Spleen (tissue), 11 donors: ENCODE results near the gene PIK3CB. TPM values are rescaled to one million over a fixed set of nuclear protein-coding genes. Genes with fewer than 3 reads are reported as not detected.
"Not testable (repeated sequence)": the region's sequence is repeated elsewhere in the genome, so short reads cannot be mapped to it uniquely, and the experiment has no call there.

ENCODE experiments used
- DNase-seq: peaks from one replicate; pipeline ENCODE4 v3.0.0-alpha.2; 2020
- H3K27ac ChIP-seq, 8 donors: fragments of 200-600 bp; sonication (generic) in 7 of 8; 1 replicate in 4 of 8; 2 replicates in 4 of 8; pipeline versions ENCODE4 v1.5.0 to v1.8.0; 2016 to 2021; ENCODE audit warnings: inconsistent platforms in 4 of 8, mild to moderate bottlenecking in 4 of 8, moderate library complexity in 1 of 8
- H3K27me3 ChIP-seq, 7 donors: fragments of 200-600 bp; sonication (generic) in 6 of 7; replicated peaks in 1 of 7; 1 replicate in 4 of 7; 2 replicates in 3 of 7; pipeline versions ENCODE4 v1.5.0 to v1.8.0; 2016 to 2021; ENCODE audit warnings: inconsistent platforms in 3 of 7, mild to moderate bottlenecking in 1 of 7
- H3K36me3 ChIP-seq, 6 donors: fragments of 200-600 bp; sonication (generic) in 5 of 6; 1 replicate in 4 of 6; 2 replicates in 2 of 6; pipeline versions ENCODE4 v1.5.0 to v1.8.0; 2016 to 2021; ENCODE audit warnings: inconsistent platforms in 2 of 6
- H3K4me1 ChIP-seq, 6 donors: fragments of 200-600 bp; sonication (generic) in 5 of 6; 1 replicate in 3 of 6; 2 replicates in 3 of 6; pipeline versions ENCODE4 v1.5.0 to v1.8.0; 2016 to 2021; ENCODE audit warnings: inconsistent platforms in 3 of 6
- H3K4me3 ChIP-seq, 8 donors: fragments of 200-600 bp; sonication (generic) in 7 of 8; 1 replicate in 4 of 8; 2 replicates in 4 of 8; pipeline versions ENCODE4 v1.5.0 to v1.8.0; 2016 to 2021; ENCODE audit warnings: inconsistent platforms in 4 of 8, mild to moderate bottlenecking in 4 of 8, moderate library complexity in 2 of 8
- H3K9me3 ChIP-seq, 8 donors: fragments of 200-600 bp; sonication (generic) in 7 of 8; 1 replicate in 4 of 8; 2 replicates in 4 of 8; pipeline versions ENCODE4 v1.5.0 to v1.8.0; 2016 to 2021; ENCODE audit warnings: inconsistent platforms in 4 of 8
- CTCF ChIP-seq, 11 experiments: fragments of 200-600 bp in 7 of 11; fragments of 450-650 bp in 4 of 11; sonication (generic) in 4 of 11; IDR thresholded peaks in 8 of 11; conservative IDR thresholded peaks in 3 of 11; 1 replicate in 7 of 11; 2 replicates in 4 of 11; pipeline versions ENCODE4 v1.4.0 to v1.8.0; 2016 to 2021; ENCODE audit warnings: antibody characterized with exemption in 11 of 11, inconsistent platforms in 4 of 11, mild to moderate bottlenecking in 1 of 11
- POLR2A ChIP-seq, 3 donors: fragments of 450-650 bp; IDR thresholded peaks; one replicate each; pipeline ENCODE4 v1.5.1; 2017; ENCODE audit warnings: antibody characterized with exemption in 3 of 3, mild to moderate bottlenecking in 1 of 3
- POLR2AphosphoS5 ChIP-seq, 3 donors: sonication (generic); formaldehyde crosslinking; IDR thresholded peaks; one replicate each; pipeline ENCODE4 v1.5.1; 2017; ENCODE audit warnings: antibody characterized with exemption in 3 of 3
- WGBS, 5 donors: extraction: QIAGEN DNeasy Blood & Tissue Kit in 3 of 5; methylation state at CpG; one replicate each; pipeline versions ENCODE4 v1.1.5 to v1.1.7; 2013 to 2018; 5-methylcytosine and 5-hydroxymethylcytosine counted together
- intact Hi-C: fragments of 100-400 bp; cut with DNase I; formaldehyde crosslinking; loops from one replicate; pipeline ENCODE4 v1.15.0; 2023; ENCODE audit warnings: low total_unique reads
- polyA plus RNA-seq, 3 donors: library from polyadenylated mRNA; stranded (reverse); fragments of 200-250 nt; gene quantifications; one replicate each; pipeline ENCODE4 v1.2.1, GENCODE V29; 2013
- total RNA-seq, 7 donors: library from RNA; depleted of rRNA in 3 of 7; stranded (reverse); fragments of >200 nt in 3 of 7; fragmentation: NEBNext Ultra II Directional in 4 of 7; extraction: Animal tissue kit (Norgen Biotek cat#: 25700) in 4 of 7; gene quantifications; one replicate each; pipeline versions ENCODE4 v1.1.0 to v1.2.1, GENCODE V29; 2016 to 2021
- donor health status: healthy with polysubstance abuse.
- donor health status: DM: no; HTN: no; CAD: no; lungs with moderate emphysema.
- donor health status: DM: no; HTN: no; CAD: no.
- donor health status: Bipolar disorder and iron deficiency.
- donor health status: healthy.
- donor health status: DM: no; HTN: no; CAD: no.
- donor health status: DM: yes; HTN: yes; CAD: no.

PIK3CB gene
- total and polyA plus RNA-seq, 10 donors: 4.6 to 43.8 (median 34.4) TPM

- Histone ChIP-seq H3K4me3 (no peak overlapping the region), H3K27me3 (no peaks in the 10 kb centered on the region), H3K27ac (peak overlapping the region in 5 of 8 donors; percentile 24 to 63 (median 54)), H3K9me3 (no peaks in the 10 kb centered on the region), H3K4me1 (peaks cover 0 to 21% (median 10%) of the 10 kb centered on the region in 6 donors), H3K36me3 (no peaks in the 10 kb centered on the region)
- peak; percentile 48 for DNase-seq
- TF ChIP-seq POLR2A (IDR thresholded peaks at IDR 0.05) (no peak), CTCF (IDR thresholded peaks at IDR 0.05 in 8 of 11, conservative IDR thresholded peaks at IDR 0.05 in 3 of 11) (no peak)
- intact Hi-C loops: no loop called here
- 55 to 83% (median 60%) methylated on average over 7 of the region's 7 CpGs for WGBS, 5 donors
Measured at GRCh38 chr3:138845181-138845601, 10.5 kb upstream of the PIK3CB start.

GRCh38 chr3:138842483-138843188 is 7.9 kb upstream of the PIK3CB start:
- H3K36me3 ChIP-seq: no peaks in the 10 kb centered on the region
- peaks cover 0 to 21% (median 10%) of the 10 kb centered on the region in 6 donors for H3K4me1 ChIP-seq
- 54 to 80% (median 57%) methylated on average over 5 of the region's 5 CpGs for WGBS, 5 donors
- DNase-seq: no peak
- H3K27ac ChIP-seq: peak overlapping the region in 1 of 8 donors; percentile 2
- no peak overlapping the region for H3K4me3 ChIP-seq
- TF ChIP-seq CTCF (IDR thresholded peaks at IDR 0.05 in 8 of 11, conservative IDR thresholded peaks at IDR 0.05 in 3 of 11) (no peak), POLR2AphosphoS5 (IDR thresholded peaks at IDR 0.05) (no peak), POLR2A (IDR thresholded peaks at IDR 0.05) (no peak)
- H3K27me3 ChIP-seq: no peaks in the 10 kb centered on the region
- H3K9me3 ChIP-seq: no peaks in the 10 kb centered on the region
- intact Hi-C loops: no loop called here

- H3K27me3 ChIP-seq, H3K9me3 ChIP-seq, H3K4me3 ChIP-seq, H3K36me3 ChIP-seq, intact Hi-C loops, H3K27ac ChIP-seq: not testable (repeated sequence)
- 91 to 98% (median 97%) methylated on average over 7 of the region's 7 CpGs for WGBS, 5 donors
- DNase-seq: peak; percentile 12
- peaks cover under 1 to 29% (median 22%) of the 10 kb centered on the region in 6 donors for H3K4me1 ChIP-seq
Measured at GRCh38 chr3:138838385-138838784, 3.7 kb upstream of the PIK3CB start.

GRCh38 chr3:138835846-138836245 is 1.1 kb upstream of the PIK3CB start:
- WGBS, 5 donors: 93 to 98% (median 96%) methylated on average over 19 of the region's 19 CpGs
- H3K36me3 ChIP-seq, H3K4me3 ChIP-seq, H3K27me3 ChIP-seq, H3K9me3 ChIP-seq, intact Hi-C loops: not testable (repeated sequence)
- peaks cover 7 to 37% (median 27%) of the 10 kb centered on the region in 6 donors for H3K4me1 ChIP-seq
- H3K27ac ChIP-seq: peak overlapping the region in 4 of 8 donors; percentile 91 to 97 (median 96)
- DNase-seq: peak; percentile 69

- TF ChIP-seq POLR2A (IDR thresholded peaks at IDR 0.05): no peak
- Histone ChIP-seq H3K4me1 (peaks cover 7 to 38% (median 27%) of the 10 kb centered on the region in 6 donors), H3K36me3 (no peaks in the 10 kb centered on the region), H3K27me3 (no peaks in the 10 kb centered on the region), H3K9me3 (no peaks in the 10 kb centered on the region), H3K27ac (peak overlapping the region; percentile 81 to 97 (median 91)), H3K4me3 (peak overlapping the region; percentile 62 to 95 (median 92))
- 56 to 66% (median 59%) methylated on average over 4 of the region's 4 CpGs for WGBS, 5 donors
- intact Hi-C loops: no loop called here
- DNase-seq: no peak
Measured at GRCh38 chr3:138835397-138835757, 649 bp upstream of the PIK3CB start.
